HK-2 (cell line): Measurements from ENCODE around the gene ELAVL4.

Experiments used
- DNase-seq: peaks from one replicate; pipeline ENCODE4 v3.0.0-alpha.2; 2018; ENCODE audit not compliant: unreplicated experiment

The ELAVL4 gene

DNA sequence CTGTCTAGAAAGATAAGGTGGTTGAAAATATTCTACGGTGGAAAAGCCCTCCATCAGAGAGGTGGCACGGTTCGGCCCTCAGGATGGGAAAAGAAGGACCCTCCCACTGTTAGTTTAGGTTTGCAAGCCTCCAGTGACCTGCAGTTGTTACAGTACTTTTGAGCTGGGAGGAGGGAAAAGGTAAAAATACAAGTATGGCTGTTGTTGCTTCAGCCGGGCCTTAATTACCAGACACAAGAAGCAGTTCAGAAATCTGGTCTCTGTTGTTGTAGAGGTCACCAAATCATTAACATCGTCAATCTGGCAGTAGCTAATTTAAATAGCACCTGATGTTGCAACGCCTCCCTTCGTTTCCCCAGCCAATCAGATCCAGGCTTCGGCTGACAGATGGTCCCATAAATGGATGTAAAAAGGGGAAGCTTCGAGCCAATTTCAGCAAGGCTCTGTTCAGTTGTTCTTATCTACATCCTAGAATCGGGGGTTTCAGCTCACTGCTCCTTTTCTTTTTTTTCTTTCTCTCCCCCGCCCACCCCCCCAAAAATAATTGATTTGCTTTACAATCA lies at the start of gene ELAVL4:
ELAVL4 (plus strand) TSS at position 424 of the 563 bp plus-strand sequence. CDS start 270 bp downstream, outside the sequence.
- no peak for DNase-seq

- DNase-seq = no peak
Measured at GRCh38 chr1:50060279-50060678, 48.4 kb upstream of the ELAVL4 start.

- DNase-seq = no peak
Measured at GRCh38 chr1:50066806-50067205, 41.9 kb upstream of the ELAVL4 start.

GRCh38 chr1:50074931-50075330 lies 33.8 kb upstream of the ELAVL4 start:
- no peak for DNase-seq

- no peak for DNase-seq
Measured at GRCh38 chr1:50077273-50077672, 31.4 kb upstream of the ELAVL4 start.

DNA sequence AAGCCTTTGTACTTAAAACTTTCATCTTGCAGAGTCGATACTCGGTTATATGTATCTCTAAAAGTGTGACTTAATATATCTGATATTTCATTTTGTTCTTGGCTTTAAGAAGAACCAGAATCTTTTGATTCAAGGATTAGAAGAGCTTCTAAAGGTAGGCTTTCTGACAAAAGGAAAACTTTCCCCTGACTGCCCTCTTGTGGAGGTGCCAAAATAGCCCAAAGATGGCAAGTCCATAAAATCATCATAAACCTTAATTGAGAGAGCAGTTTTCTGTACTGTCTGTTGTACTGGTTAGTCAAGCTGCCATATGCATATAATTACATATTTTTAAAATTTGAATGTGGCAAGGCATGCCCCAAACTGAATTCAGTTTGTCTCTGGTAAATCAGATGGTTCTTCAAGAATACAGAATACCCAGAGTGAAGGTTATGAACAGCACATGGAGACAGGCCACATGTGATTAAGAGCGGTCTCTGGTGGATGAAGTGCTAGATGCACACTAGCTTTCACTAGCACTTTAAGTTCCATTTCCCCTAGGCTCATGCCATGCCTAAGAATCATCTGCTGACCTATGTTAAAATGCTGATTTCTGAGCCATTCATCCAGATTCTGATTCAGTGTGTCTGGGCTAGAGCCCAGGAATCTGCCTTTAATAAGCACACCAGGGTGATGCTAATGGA lies 27.7 kb upstream of the ELAVL4 start:
- DNase-seq = no peak

DNA sequence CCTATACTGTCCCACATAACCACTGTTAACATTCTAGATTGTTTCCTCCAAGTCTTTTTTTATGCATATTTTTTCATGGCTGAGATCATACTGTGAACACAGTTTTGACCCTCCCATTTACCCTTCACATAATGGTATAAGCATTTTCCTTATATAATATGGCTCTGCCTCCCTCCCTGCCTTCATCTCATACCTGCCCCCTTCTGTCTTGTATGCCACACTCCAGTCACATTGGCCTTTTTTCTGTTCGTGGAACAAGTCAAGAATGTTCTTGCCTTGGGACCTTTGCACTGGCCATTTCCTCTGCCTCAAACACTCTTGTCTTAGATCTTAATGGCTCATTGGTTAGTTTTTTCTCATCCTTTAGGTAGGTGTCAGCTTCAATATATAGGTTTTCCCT lies 24.3 kb upstream of the ELAVL4 start:
- no peak for DNase-seq

DNA sequence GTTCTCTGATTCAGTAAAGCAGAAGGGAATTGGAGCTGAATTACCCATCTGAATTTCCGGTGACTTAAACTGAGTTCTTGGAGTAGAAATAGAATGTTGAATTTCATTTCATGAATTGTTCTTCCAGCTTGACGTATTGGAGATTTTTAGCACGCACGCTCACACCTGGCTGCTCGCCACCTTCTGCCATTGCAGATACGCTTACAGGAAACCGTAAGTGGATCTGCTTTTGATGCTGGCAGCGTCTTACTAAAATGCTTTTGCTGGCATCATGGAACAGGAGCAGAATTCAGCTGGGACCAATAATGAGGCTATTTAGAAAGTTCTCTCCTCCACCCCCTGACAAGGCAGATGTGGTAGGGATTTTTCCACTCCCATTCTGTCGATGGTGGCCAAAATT lies 17.7 kb upstream of the ELAVL4 start:
- DNase-seq = no peak

- no peak for DNase-seq
Measured at GRCh38 chr1:50095716-50096115, 13.0 kb upstream of the ELAVL4 start.

DNA sequence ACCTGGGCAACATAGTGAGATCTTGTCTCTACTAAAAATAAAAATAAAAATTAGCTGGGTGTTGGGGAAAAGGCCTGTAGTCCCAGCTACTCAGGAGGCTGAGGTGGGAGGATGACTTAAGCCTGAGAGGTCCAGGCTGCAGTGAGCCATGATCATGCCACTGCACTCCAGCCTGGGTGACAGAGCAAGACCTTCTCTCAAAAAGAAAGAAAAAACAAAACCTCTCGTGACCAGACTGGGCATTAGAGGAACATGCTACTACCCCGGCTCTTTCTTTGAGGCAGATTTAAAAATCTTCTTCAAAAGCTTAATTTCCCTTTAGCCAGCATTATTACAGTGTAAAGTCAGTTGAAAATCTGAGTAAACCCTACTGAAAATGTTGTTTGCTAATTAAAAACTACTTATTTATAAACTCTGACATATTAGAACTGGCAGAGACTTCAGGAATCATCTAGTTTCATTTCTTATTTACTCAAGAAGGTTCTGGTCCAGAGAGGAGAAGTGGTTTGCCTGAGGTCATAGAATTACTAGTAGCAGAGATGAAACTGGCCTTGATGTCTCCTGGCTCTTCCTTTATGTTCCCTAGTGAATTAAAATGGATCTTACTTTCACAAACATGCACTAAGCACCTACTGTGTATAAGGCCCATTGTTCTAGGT lies 11.6 kb upstream of the ELAVL4 start:
- no peak for DNase-seq

DNA sequence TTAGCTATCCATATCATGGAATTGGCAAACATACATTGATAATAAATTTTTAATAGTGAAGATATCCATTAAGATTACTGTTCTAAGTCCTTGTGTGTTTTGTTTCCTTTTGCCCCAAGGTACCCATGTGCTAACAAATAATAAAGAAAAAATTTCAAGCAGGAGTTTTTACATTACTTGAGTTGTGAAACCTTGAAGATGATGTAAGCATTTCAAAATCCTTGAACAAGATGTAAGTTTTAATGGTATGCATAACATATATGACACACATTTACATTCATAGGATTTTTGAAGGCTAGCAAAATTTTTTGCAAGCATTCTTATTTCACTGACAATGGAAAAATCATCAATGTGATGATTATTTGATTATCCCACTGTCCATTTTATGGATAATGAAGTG lies 10.9 kb upstream of the ELAVL4 start:
- DNase-seq = no peak

GRCh38 chr1:50098591-50099021 lies 10.1 kb upstream of the ELAVL4 start:
- no peak for DNase-seq

- no peak for DNase-seq
Measured at GRCh38 chr1:50099654-50100053, 9.1 kb upstream of the ELAVL4 start.

DNA sequence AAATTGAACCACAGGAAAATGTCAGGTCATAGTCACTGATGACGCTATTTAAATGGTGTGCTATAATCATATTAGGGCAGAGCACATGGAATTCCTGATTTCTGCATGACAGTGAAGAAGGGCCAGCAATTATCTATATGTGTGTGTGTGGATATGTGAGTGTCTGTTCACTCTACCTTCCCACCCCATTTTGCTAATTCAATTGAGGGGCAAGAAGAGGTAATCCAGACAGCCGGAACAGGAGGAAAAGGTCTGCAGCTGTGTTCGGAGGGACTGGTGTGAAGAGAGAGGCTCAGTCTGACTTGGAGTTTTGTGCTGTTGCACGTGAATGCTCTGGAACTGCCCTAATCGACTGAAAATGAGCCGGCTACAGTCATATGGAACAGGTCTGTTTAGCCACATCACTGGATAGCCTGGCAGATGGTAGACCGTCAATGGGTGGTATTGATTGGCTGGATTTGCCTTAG lies 5.1 kb upstream of the ELAVL4 start:
- DNase-seq = no peak

DNA sequence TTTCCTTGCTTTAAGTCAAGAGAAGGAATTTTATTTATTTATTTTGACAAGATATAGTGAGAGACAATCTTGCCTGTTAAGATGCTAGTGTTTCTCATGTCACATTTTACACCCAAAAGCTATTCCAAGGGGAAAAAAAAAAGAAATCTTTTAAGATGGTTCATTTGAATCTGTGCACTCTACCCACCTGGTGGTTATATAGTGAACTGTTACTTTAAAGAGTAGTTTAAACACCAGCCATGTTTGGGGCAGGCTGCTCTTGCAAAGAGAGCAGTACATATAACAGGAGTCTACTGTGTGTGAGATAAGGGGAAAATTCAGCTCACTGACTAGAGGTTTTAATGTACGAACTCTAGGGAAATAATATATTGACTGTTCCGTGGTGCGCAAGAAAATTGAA lies 3.3 kb upstream of the ELAVL4 start:
- DNase-seq = no peak

DNA sequence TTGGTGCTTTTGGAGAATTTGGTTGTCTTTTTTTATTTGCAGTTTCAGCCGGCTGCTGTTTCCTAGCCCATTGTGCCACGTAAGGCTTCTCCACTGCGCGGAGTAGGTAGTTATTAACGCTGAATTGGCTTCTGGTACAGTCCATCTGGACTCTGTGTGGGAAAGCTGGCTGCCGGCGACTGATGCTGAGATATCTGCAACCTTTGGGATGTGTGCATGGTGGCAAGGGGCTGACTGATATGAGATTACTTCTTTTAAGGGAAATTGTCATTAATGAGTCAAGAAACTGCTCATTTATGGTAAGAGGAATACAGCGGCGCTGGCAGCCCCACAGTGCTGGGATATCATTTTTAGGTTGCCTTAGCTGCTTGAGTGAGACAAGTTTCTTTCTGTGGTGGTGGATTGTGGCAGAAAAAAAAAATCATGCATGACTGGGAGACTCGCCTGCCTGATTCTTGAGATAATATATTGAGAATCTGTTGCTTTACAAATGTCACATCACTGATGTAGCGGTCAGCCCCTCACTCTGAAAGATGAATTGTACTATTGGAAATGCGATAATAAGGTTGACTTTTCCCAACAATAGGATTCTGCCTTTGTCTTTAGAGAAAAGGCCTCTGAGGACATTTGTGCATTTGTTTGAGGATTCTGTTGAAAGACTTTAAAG lies 2.5 kb upstream of the ELAVL4 start:
- no peak for DNase-seq

DNA sequence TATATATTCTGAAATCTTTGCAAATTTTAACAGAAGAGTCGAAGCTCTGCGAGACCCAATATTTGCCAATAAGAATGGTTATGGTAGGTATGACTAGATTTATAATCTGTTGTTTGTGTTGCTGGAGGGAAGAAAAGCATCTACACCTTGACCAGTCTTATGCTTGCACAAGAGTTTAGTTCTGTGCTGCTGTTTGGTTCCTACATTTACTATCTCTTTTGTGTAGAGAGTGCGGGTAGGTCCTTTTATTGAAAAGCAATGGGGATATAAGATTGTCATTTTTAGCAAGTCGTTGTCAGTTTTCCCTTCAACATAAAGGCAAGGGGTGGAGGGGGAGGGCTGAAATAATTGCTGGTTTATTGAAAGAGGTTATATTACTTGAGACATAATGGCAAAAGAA lies 396 bp downstream of the ELAVL4 start:
- DNase-seq = no peak

- no peak for DNase-seq
Measured at GRCh38 chr1:50109647-50110075, 941 bp downstream of the ELAVL4 start.

DNA sequence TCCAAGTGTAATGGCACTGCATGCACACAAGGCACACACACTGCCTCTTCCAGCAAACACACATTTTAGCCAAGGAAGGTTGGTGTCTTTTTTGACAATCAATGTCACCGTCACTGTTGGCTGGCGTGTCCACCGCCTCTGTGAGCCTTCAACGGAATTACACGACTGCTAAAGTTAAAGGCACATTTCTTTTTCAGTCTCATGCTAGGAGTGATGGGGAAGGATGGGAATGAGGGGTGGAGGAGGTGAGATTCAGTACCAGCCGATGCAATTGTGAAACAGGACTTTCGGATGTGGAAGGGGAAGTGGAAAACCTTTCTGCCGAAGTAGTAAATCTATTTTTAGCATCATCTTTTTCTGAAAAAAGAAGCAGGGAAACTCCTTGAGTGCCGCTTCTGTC lies 1.4 kb downstream of the ELAVL4 start:
- DNase-seq = no peak

- no peak for DNase-seq
Measured at GRCh38 chr1:50110656-50111055, 1.9 kb downstream of the ELAVL4 start.

- DNase-seq = no peak
Measured at GRCh38 chr1:50111503-50111902, 2.8 kb downstream of the ELAVL4 start.

DNA sequence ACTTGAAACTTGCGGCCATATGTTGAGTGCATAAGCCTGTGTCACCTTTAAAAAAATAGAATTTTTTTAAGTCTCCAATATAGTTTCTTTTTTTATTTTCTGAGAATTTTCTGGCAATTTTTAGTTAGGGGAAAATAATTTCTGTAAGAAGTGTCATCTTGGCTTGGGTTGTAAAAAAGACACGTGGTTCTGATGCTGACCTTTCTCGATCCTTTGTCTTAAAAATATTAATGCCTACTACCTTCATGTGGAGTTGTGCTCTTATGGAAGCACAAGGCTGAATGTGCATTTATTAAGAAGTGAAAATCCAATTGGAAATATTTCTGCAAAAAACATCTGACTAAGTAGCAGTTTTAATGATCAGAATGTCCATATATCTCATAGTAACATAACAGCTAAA lies 3.5 kb downstream of the ELAVL4 start:
- no peak for DNase-seq

DNA sequence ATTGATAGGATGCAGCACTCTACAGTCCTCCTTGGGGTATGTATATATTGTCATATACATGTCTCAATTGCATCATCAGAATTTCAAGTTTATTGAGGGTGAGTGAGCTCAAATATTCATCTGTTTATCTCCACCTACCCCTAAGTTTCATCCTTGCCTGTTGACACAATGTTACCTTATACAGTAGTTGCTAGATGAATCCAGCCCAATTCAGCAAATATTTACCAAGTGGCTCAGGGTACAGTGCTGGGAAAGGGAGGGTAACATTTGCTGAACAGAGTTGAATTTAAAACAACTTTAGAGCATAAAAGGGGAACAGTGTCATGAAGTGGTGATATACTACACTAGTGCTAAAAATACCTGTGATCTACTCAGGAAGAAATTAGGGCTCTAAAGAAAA lies 14.4 kb downstream of the ELAVL4 start:
- DNase-seq = no peak
